ENCODE results near the gene PAFAH2. TPM values are rescaled to one million over a fixed set of nuclear protein-coding genes. Genes with fewer than 3 reads are reported as not detected.

The PAFAH2 gene
- total RNA-seq, 1 donor from 2014 or later = 7.1 TPM

- Histone ChIP-seq H3K4me3 (no peak overlapping the region), H3K36me3 (no peaks in the 10 kb centered on the region), H3K9me3 (no peaks in the 10 kb centered on the region), H3K27ac (no peak overlapping the region), H3K4me1 (peaks cover 8% of the 10 kb centered on the region), H3K27me3 (no peaks in the 10 kb centered on the region)
- DNase-seq (ENCODE audit: extremely low spot score in 2 of 2) = no peak
- intact Hi-C loops (cut with DNase I) = no loop called here
- TF ChIP-seq POLR2A (IDR thresholded peaks at IDR 0.05) = no peak
- no peak for TF ChIP-seq POLR2AphosphoS5 (IDR thresholded peaks at IDR 0.05; ENCODE audit: insufficient read depth in 1 of 2, low read depth in 1 of 2)
- TF ChIP-seq, protein P1, sequence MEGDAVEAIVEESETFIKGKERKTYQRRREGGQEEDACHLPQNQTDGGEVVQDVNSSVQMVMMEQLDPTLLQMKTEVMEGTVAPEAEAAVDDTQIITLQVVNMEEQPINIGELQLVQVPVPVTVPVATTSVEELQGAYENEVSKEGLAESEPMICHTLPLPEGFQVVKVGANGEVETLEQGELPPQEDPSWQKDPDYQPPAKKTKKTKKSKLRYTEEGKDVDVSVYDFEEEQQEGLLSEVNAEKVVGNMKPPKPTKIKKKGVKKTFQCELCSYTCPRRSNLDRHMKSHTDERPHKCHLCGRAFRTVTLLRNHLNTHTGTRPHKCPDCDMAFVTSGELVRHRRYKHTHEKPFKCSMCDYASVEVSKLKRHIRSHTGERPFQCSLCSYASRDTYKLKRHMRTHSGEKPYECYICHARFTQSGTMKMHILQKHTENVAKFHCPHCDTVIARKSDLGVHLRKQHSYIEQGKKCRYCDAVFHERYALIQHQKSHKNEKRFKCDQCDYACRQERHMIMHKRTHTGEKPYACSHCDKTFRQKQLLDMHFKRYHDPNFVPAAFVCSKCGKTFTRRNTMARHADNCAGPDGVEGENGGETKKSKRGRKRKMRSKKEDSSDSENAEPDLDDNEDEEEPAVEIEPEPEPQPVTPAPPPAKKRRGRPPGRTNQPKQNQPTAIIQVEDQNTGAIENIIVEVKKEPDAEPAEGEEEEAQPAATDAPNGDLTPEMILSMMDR (IDR thresholded peaks at IDR 0.05) = no peak
Measured at GRCh38 chr1:26005434-26006105, 7.7 kb upstream of the PAFAH2 start.

GRCh38 chr1:26003756-26004155 is 5.9 kb upstream of the PAFAH2 start:
- Histone ChIP-seq H3K36me3 (no peaks in the 10 kb centered on the region), H3K27me3 (no peaks in the 10 kb centered on the region), H3K9me3 (no peaks in the 10 kb centered on the region), H3K4me3 (no peak overlapping the region), H3K4me1 (peaks cover 8% of the 10 kb centered on the region), H3K27ac (no peak overlapping the region)
- intact Hi-C loops (cut with DNase I) = no loop called here
- TF ChIP-seq, protein P1 (IDR thresholded peaks at IDR 0.05) = no peak
- TF ChIP-seq POLR2AphosphoS5 (IDR thresholded peaks at IDR 0.05; ENCODE audit: insufficient read depth in 1 of 2, low read depth in 1 of 2) (no peak), POLR2A (IDR thresholded peaks at IDR 0.05) (no peak)
- DNase-seq (ENCODE audit: extremely low spot score in 2 of 2) = no peak

DNA sequence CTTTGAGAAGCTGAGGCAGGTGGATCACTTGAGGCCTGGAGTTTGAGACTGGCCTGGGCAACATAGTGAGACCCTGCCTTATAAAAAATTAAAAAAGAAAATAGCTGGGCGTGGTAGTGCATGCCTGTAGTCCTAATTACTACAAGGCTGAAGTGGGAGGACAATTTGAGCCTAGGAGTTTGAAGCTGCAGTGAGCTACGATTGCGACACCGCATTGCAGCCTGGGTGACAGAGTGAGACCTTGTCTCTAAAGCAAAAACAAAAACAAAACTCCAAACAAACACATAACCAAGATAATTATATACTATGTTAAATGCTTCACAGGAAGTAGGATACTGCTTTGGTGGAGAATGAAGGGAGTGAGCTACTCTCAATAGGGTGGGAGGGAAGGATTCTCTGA is 5.4 kb upstream of the PAFAH2 start:
- intact Hi-C loops (cut with DNase I) = no loop called here
- Histone ChIP-seq H3K4me1 (peaks cover 12% of the 10 kb centered on the region), H3K27ac (no peak overlapping the region), H3K9me3 (no peaks in the 10 kb centered on the region), H3K27me3 (no peaks in the 10 kb centered on the region), H3K4me3 (no peak overlapping the region), H3K36me3 (no peaks in the 10 kb centered on the region)
- no peak for TF ChIP-seq POLR2A (IDR thresholded peaks at IDR 0.05)
- no peak for TF ChIP-seq POLR2AphosphoS5 (IDR thresholded peaks at IDR 0.05; ENCODE audit: insufficient read depth in 1 of 2, low read depth in 1 of 2)
- TF ChIP-seq, protein P1 (IDR thresholded peaks at IDR 0.05) = no peak
- no peak for DNase-seq (ENCODE audit: extremely low spot score in 2 of 2)

DNA sequence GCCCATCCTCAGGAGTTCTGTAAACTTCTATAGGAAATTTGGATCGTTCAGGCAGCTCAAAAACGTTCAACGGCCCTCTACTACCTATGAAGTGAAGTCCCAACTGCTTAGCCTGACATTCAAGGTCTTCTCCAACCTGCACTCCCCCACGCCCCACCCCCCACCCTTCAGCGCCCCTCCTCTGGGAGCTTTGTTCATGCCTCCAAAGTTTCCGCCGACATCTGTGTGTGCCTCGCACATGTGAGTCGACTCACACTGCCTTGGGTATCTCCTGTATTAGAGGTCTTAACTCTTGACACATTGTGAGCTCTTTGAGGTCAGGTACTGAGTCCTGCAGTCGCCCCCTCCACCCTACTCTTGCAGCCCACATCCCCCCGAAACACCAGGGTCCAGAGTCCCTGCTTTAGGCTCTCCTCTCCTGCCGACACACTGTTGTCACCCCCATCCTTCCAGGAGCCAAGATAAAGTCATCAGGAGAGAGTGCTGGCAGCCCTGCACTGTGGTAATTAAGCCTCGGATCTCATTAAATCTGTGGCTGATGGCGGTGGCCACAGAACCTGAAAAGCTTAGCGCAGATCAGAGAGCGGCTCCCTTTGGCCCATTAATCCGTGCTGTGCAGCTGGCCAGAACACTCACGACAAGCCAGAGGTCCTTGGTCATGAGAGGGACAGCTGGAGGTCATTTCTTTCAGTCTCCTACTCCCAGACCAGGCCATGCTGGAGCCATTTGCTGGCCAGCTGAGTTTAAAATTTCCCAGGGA is 1.4 kb upstream of the PAFAH2 start:
- Histone ChIP-seq H3K27ac (peak overlapping the region; percentile 42), H3K9me3 (no peaks in the 10 kb centered on the region), H3K4me1 (peaks cover 20% of the 10 kb centered on the region), H3K27me3 (no peaks in the 10 kb centered on the region), H3K36me3 (no peaks in the 10 kb centered on the region), H3K4me3 (no peak overlapping the region)
- intact Hi-C loops (cut with DNase I) = loop anchor here (2.0 to 5.0 kb wide), 2 partner anchors 92 to 104 kb away; partner anchors contain the start of gene STMN1
- no peak for DNase-seq (ENCODE audit: extremely low spot score in 2 of 2)
- TF ChIP-seq, protein P1 (IDR thresholded peaks at IDR 0.05) = no peak
- TF ChIP-seq POLR2A (IDR thresholded peaks at IDR 0.05) = no peak
- no peak for TF ChIP-seq POLR2AphosphoS5 (IDR thresholded peaks at IDR 0.05; ENCODE audit: insufficient read depth in 1 of 2, low read depth in 1 of 2)
